Activated gamma-delta T cell (primary cell): ENCODE results near the gene DAZAP1.

ENCODE experiments used
- DNase-seq: peaks from one replicate; lab custom pipeline; 2025; lab: John Stamatoyannopoulos, UW

The DAZAP1 gene

DNA sequence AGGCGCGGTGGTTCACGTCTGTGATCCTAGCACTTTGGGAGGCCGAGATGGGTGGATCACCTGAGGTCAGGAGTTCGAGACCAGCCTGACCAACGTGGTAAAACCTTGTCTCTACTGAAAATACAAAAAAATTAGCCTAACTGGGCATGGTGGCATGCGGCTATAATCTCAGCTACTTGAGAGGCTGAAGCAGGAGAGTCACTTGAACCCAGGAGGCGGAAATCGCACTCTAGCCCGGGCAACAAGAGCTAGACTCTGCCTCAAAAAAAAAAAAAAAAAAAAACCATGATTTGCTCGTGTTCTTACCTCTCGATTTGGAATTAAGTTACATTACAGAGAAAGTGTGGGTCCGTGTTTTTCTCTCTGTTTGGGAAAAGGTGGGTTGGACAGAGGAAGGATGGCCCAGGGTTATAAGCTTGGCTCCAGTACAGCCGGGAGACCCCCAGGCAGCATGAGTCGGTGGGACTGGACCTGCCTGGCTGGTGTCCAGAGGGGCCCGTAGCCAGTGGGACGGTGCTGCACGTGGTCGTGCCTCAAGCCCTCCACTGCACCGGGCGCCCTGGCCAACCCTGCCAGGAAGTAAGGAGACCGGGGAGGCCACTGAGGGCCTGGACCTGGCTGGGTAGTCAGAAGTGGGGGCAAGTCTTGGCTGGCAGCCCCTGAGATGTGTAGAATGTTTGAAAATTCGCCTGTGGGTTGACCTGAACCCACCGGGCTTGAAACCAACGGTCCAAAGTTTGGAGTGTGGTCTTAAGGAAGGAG, 34.5 kb downstream of the DAZAP1 start:
- DNase-seq = no peak

DNA sequence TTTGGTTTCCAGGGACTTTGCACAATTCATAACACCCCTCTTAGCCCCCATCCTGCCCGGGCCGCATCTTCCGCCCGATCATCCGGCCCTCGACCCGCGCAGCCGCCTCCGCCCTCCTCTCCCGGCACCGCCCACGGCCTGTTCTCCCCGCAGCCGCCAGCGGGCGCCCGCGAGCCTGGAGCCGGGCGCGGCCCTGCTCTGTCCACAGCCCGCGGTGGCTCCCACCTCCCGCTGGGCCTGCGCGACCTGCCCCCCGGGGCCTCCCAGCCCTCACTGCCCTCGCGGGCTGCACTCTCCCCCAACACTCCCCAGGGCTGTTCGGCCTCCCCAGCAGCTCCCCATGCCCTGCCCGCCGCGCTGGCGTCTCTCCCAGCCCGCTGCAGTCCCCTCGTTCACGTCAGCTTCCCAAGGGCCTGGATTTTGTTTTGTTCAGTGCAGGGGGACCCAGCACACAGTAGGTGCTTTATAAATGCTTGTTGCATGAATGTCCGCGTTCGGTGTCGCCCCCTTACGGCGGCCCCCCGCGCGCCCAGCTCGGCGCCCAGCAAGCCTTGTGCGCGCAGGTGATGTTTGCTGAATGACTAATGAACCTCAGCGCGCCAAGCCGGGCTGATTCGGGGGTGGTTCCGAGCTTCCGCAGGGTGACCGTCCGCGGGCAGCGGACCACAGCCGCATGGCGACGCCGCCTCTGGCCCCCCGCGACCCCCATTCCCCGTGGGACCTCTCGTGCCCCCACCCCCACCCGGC, 38.0 kb downstream of the DAZAP1 start:
- peak; percentile 61 for DNase-seq

- no peak for DNase-seq
These were observed 38.7 kb downstream of the DAZAP1 start for GRCh38 chr19:1445932-1446712.

- no peak for DNase-seq
These were observed 39.5 kb downstream of the DAZAP1 start for GRCh38 chr19:1446713-1447481.

DNA sequence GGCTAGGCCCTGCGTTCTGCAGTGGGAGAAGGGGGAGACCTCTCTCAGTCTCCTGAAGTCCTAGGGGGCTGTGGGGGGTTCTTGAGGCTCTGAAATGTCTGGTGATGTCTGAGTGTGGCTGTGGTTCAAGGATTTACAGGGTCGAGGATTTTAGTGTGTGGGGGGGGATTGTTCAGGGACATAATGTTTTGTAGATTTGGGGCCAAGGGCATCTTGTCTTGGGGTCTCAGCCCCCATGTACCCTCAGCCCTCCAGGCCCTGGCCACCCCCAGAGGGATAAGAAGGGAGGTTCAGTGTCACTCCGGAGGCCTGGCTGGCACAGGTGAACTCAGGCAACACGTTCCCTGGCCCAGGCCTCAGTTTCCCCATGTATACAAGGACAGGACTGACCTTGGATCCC, 40.1 kb downstream of the DAZAP1 start:
- no peak for DNase-seq

DNA sequence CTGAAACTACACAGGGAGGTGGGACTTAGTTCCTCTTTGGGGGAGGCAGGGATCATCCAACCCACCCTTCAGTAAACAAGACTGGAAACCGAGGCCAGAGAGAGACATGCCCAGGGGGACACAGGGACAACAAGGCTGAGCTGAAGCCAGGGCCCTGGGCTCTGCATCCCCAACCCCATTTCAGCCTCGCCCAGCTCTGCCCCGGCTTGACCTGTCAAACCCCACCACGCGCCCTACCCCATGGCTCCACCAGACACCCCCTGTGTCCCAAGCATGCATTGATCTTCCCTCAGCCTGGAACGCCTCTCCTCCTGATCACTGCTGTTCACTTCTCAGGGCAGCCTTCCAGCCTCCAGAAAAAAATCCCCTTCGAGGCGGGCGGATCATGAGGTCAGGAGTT, 40.6 kb downstream of the DAZAP1 start:
- DNase-seq = no peak

- DNase-seq = no peak
These were observed 42.4 kb downstream of the DAZAP1 start, which contains the start of gene APC2 for GRCh38 chr19:1449467-1450442. Gene APC2 (plus strand): TSS chr19:1450121. CDS start chr19:1453002, 2,881 bp downstream.

DNA sequence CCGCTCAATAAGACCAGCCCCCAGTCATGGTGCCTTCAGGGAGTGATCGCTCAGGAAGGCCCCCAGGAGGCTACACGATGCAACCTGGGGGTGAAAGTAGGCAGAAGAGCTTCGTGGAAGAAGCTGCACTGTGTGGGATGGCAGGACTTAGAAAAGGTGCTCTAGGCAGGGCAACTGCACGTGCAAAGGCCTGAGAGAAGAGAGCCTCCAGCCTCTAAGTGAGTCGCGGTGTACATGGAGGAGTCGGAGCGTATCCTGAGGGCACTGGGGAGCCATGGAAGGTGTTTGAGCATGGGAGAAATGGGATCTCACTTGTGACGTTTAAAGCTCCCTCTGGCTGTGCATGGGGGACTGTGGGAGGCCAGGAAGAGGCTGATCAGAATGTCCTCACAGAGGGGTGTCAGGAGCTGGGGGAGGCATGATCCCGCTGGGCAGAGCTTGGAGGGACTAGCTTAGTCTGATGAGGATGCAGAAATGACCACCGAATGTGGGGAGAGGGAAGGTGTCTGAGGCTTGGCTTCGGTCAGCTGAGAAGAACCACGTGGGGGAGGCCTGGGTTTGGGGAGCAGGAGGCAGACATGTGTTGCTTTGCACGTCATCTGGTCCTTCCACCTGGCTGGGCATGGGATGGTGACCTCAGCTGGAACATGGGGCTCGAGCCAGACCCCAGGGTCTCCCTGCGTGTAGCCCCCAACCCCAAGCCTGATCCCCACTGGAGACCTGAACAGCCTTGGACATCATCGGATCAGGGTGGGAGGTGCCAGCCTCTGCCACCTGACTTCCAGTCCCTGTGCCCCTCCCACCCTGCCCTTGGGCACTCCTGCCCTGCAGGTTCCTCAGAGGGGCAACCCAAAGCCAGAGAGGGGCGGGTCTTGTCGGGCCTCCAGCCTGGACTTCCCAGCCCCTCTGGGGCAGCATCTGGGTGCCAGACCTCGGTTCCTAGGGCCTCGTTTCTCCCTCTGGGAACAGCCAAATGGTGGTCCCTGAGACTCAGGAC, 43.6 kb downstream of the DAZAP1 start:
- no peak for DNase-seq

GRCh38 chr19:1451916-1452801, 44.8 kb downstream of the DAZAP1 start:
- DNase-seq = no peak

- DNase-seq = no peak
These were observed 45.6 kb downstream of the DAZAP1 start for GRCh38 chr19:1452802-1453524.

GRCh38 chr19:1453525-1454364, 46.4 kb downstream of the DAZAP1 start:
- DNase-seq = no peak

DNA sequence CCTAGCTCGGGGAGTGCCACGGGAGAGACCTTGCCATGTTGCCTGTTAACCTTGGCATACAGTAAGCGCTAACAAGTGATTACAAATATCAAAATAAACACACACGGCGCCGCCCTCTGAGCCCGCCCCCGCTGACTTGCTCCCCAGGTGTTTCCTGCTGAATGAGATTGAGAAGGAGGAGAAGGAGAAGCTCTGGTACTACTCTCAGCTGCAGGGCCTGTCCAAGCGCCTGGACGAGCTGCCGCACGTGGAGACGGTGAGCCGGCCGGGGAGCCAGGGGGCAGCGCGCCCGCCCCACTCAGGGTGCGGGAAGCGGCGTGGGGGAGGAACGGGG, 47.6 kb downstream of the DAZAP1 start:
- DNase-seq = no peak

DNA sequence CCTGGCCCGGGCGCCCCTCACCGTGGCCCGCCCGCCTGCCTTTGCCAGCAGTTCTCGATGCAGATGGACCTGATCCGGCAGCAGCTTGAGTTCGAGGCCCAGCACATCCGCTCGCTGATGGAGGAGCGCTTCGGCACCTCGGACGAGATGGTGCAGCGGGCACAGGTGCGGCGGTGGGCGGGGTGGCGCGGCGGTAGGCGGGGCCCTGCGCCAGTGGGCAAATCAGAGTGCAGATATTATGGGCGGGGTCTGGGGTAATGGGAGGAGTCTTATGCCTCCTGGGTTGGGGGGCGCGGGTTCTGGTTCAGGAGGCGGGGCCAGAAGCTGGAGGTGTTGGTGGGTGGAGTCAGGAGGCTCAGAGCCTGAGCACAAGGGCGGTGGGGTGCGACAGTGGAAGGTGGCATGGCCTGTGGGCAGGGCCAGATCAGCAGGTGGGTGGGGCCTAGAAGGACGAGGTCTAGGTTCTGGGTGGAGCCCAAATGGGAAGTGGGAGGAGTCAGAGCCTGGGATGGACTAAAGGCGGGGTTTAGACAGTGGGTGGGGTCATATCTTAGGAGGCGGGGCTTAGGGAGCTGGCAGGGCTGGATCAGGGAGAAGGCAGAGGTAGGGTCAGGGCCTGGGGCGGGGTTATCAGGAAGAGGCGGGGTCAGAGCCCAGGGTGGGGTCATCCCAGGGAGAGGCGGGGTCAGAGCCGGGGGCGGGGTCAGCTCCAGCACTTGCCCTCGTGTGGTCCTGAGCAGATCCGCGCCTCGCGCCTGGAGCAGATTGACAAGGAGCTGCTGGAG, 48.1 kb downstream of the DAZAP1 start:
- no peak for DNase-seq

GRCh38 chr19:1456121-1456900, 48.9 kb downstream of the DAZAP1 start:
- no peak for DNase-seq
